H9 (cell line): ENCODE results near the gene TMCO4. TPM values are rescaled to one million over a fixed set of nuclear protein-coding genes. Genes with fewer than 3 reads are reported as not detected.

ENCODE experiments used
- DNase-seq: peaks from one replicate; pipeline ENCODE4 v3.0.0-alpha.2; 2017
- H2AFZ ChIP-seq: one replicate; pipeline ENCODE4 v1.6.1; 2013; ENCODE audit warnings: mild to moderate bottlenecking, low read length, control low read depth, moderate library complexity
- H2AK5ac ChIP-seq: 2 replicates; pipeline ENCODE4 v1.6.1; 2013; ENCODE audit warnings: low read length, control low read depth, mixed read lengths; ENCODE audit not compliant: insufficient read length
- H2BK120ac ChIP-seq: one replicate; pipeline ENCODE4 v1.6.1; 2013; ENCODE audit warnings: low read depth, mild to moderate bottlenecking, low read length, control low read depth, inconsistent platforms; ENCODE audit not compliant: poor library complexity, severe bottlenecking
- H2BK12ac ChIP-seq: 2 replicates; pipeline ENCODE4 v1.6.1; 2013; ENCODE audit warnings: low read length, control low read depth, mixed read lengths, low read depth; ENCODE audit not compliant: insufficient read length
- H2BK15ac ChIP-seq: 2 replicates; pipeline ENCODE4 v1.6.1; 2013; ENCODE audit warnings: low read depth, low read length, control low read depth
- H2BK20ac ChIP-seq: one replicate; pipeline ENCODE4 v1.6.1; 2013; ENCODE audit warnings: low read depth, mild to moderate bottlenecking, low read length, control low read depth, inconsistent platforms; ENCODE audit not compliant: poor library complexity, severe bottlenecking
- H2BK5ac ChIP-seq: 2 replicates; pipeline ENCODE4 v1.6.1; 2013; ENCODE audit warnings: low read length, control low read depth, mixed read lengths; ENCODE audit not compliant: insufficient read length
- H3K14ac ChIP-seq: 2 replicates; pipeline ENCODE4 v1.6.1; 2013; ENCODE audit warnings: low read length, control low read depth; ENCODE audit not compliant: insufficient read depth
- H3K18ac ChIP-seq: 2 replicates; pipeline ENCODE4 v1.6.1; 2013; ENCODE audit warnings: low read depth, mild to moderate bottlenecking, mixed read lengths, low read length, control low read depth; ENCODE audit not compliant: insufficient read length
- H3K23ac ChIP-seq: 2 replicates; pipeline ENCODE4 v1.6.1; 2013; ENCODE audit warnings: low read length, control low read depth, mixed read lengths, low read depth; ENCODE audit not compliant: insufficient read length
- H3K23me2 ChIP-seq: 2 replicates; pipeline ENCODE4 v1.6.1; 2013; ENCODE audit warnings: low read depth, mild to moderate bottlenecking, mixed read lengths, low read length, control low read depth; ENCODE audit not compliant: insufficient read length, poor library complexity, severe bottlenecking
- H3K27ac ChIP-seq: 2 replicates; pipeline ENCODE4 v1.5.1; 2013; ENCODE audit warnings: low read length, control low read depth, mixed read lengths, low read depth; ENCODE audit not compliant: insufficient read length
- H3K27me3 ChIP-seq: 2 replicates; pipeline ENCODE4 v1.6.1; 2013; ENCODE audit warnings: low read length, control low read depth, inconsistent platforms; ENCODE audit not compliant: insufficient read depth
- H3K4ac ChIP-seq: 2 replicates; pipeline ENCODE4 v1.6.1; 2013; ENCODE audit warnings: low read depth, mild to moderate bottlenecking, control low read depth, inconsistent platforms, low read length, moderate library complexity
- H3K4me1 ChIP-seq: 2 replicates; pipeline ENCODE4 v1.6.1; 2013; ENCODE audit warnings: low read length, control low read depth, inconsistent platforms; ENCODE audit not compliant: insufficient read depth
- H3K4me2 ChIP-seq: 2 replicates; pipeline ENCODE4 v1.6.1; 2013; ENCODE audit warnings: low read length, control low read depth, mixed read lengths; ENCODE audit not compliant: insufficient read length, insufficient read depth
- H3K56ac ChIP-seq: 2 replicates; pipeline ENCODE4 v1.6.1; 2013; ENCODE audit warnings: low read depth, mild to moderate bottlenecking, mixed read lengths, low read length, control low read depth; ENCODE audit not compliant: insufficient read length
- H3K79me1 ChIP-seq: 2 replicates; pipeline ENCODE4 v1.6.1; 2013; ENCODE audit warnings: low read depth, mild to moderate bottlenecking, moderate library complexity, low read length, control low read depth, inconsistent platforms; ENCODE audit not compliant: insufficient read depth, poor library complexity, severe bottlenecking
- H3K79me2 ChIP-seq: 2 replicates; pipeline ENCODE4 v1.6.1; 2013; ENCODE audit warnings: low read length, control low read depth, inconsistent platforms; ENCODE audit not compliant: insufficient read depth
- H3K9ac ChIP-seq: 2 replicates; pipeline ENCODE4 v1.6.1; 2013; ENCODE audit warnings: low read length, control low read depth, mixed read lengths; ENCODE audit not compliant: insufficient read length; ENCODE audit errors: extremely low read depth
- H3K9me3 ChIP-seq: one replicate; pipeline ENCODE4 v1.6.1; 2013; ENCODE audit warnings: low read depth, low read length, inconsistent platforms; ENCODE audit not compliant: control insufficient read depth
- H3T11ph ChIP-seq: one replicate; pipeline ENCODE4 v1.6.1; 2013; ENCODE audit warnings: mild to moderate bottlenecking, low read length, control low read depth, inconsistent platforms
- H4K20me1 ChIP-seq: one replicate; pipeline ENCODE4 v1.6.1; 2013; ENCODE audit not compliant: control insufficient read depth, insufficient read length, insufficient read depth
- H4K5ac ChIP-seq: 2 replicates; pipeline ENCODE4 v1.6.1; 2013; ENCODE audit warnings: low read depth, mild to moderate bottlenecking, mixed read lengths, low read length, control low read depth; ENCODE audit not compliant: insufficient read length
- H4K8ac ChIP-seq: replicated peaks from 2 replicates; pipeline ENCODE4 v1.6.1; 2013; ENCODE audit warnings: low read length, control low read depth, mixed read lengths, low read depth; ENCODE audit not compliant: insufficient read length
- H4K91ac ChIP-seq: 2 replicates; pipeline ENCODE4 v1.6.1; 2013; ENCODE audit warnings: low read depth, mild to moderate bottlenecking, moderate library complexity, mixed read lengths, low read length, control low read depth; ENCODE audit not compliant: insufficient read length
- H3K27ac Mint-ChIP-seq, 3 experiments: 2 replicates in 2 of 3; 3 replicates in 1 of 3; pipeline ENCODE4 v1.8.0; 2020 to 2021; ENCODE audit warnings: mixed read lengths in 3 of 3, mild to moderate bottlenecking in 1 of 3, moderate library complexity in 1 of 3
- H3K27me3 Mint-ChIP-seq: 2 replicates; pipeline ENCODE4 v1.8.0; 2021; ENCODE audit warnings: low read depth, mild to moderate bottlenecking, moderate library complexity, mixed read lengths
- H3K36me3 Mint-ChIP-seq, 3 experiments: 2 replicates in 2 of 3; 3 replicates in 1 of 3; pipeline ENCODE4 v1.8.0; 2020 to 2021; ENCODE audit warnings: low read depth in 3 of 3, mixed read lengths in 3 of 3; ENCODE audit not compliant: insufficient read depth in 1 of 3
- H3K4me1 Mint-ChIP-seq, 2 experiments: 2 replicates each; pipeline ENCODE4 v1.8.0; 2020; ENCODE audit warnings: mixed read lengths in 2 of 2
- H3K4me3 Mint-ChIP-seq, 2 experiments: 2 replicates in 1 of 2; 3 replicates in 1 of 2; pipeline ENCODE4 v1.8.0; 2020 to 2021; ENCODE audit warnings: mild to moderate bottlenecking in 2 of 2, mixed read lengths in 2 of 2, moderate library complexity in 1 of 2
- H3K9me3 Mint-ChIP-seq, 2 experiments: 2 replicates in 1 of 2; 3 replicates in 1 of 2; pipeline ENCODE4 v1.8.0; 2020; ENCODE audit warnings: mild to moderate bottlenecking in 2 of 2, mixed read lengths in 2 of 2, moderate library complexity in 1 of 2
- WGBS: extraction: QIAGEN DNeasy Blood & Tissue Kit; methylation state at CpG from one replicate; pipeline ENCODE4 v1.1.7; 2013; ENCODE audit warnings: missing lambda C conversion rate, low lambda C conversion rate, mixed read lengths; ENCODE audit not compliant: insufficient read length; ENCODE audit errors: extremely low coverage; 5-methylcytosine and 5-hydroxymethylcytosine counted together
- total RNA-seq: library from RNA; stranded (reverse); gene quantifications from 2 replicates; pipeline ENCODE4 v1.2.1, GENCODE V29; 2021
- TF ChIP-seq, protein P1 (sequence below): fragments of 200-600 bp; sonication (generic); conservative IDR thresholded peaks from 3 replicates; pipeline ENCODE4 v1.8.0; 2021; ENCODE audit warnings: antibody characterized with exemption, mild to moderate bottlenecking

Gene TMCO4
- total RNA-seq, 1 experiment from 2014 or later = 4.0 TPM

DNA sequence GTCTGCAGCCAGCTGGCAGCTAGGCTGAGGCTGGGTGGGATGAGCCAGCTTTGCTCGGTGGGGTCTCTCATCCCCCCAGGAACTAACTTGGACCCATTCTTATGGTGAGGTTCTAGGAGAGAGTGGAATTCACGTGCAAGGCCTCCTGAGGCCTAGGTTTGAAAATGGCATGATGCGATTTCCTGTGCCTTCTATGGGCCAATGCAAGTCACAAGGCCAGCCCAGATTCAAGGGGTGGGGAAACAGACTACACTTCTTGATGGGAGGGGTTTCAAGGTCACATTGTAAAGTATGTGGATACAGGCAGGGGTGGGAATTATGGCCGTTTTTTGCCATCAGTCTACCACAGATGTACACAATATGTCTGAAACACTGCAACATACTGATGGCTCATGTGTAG lies 86.8 kb downstream of the TMCO4 start:
- Histone ChIP-seq H3T11ph (no peak overlapping the region), H2BK120ac (no peak overlapping the region), H4K5ac (no peak overlapping the region), H3K9ac (no peak overlapping the region), H2AK5ac (no peak overlapping the region), H3K4me1 (no peaks in the 10 kb centered on the region), H2BK20ac (no peak overlapping the region), H3K23me2 (no peaks in the 10 kb centered on the region), H3K27ac (no peak overlapping the region), H4K20me1 (no peaks in the 10 kb centered on the region), H3K79me1 (no peaks in the 10 kb centered on the region), H3K23ac (no peak overlapping the region), H3K27me3 (no peaks in the 10 kb centered on the region), H4K91ac (no peak overlapping the region), H3K14ac (no peak overlapping the region), H3K56ac (no peak overlapping the region), H2BK12ac (no peak overlapping the region), H2BK15ac (no peak overlapping the region), H4K8ac (no peak overlapping the region), H3K9me3 (no peaks in the 10 kb centered on the region), H2AFZ (no peak overlapping the region), H3K79me2 (no peaks in the 10 kb centered on the region), H3K4ac (no peak overlapping the region), H2BK5ac (no peak overlapping the region), H3K18ac (no peak overlapping the region), H3K4me2 (no peak overlapping the region)
- Mint-ChIP-seq H3K4me3 (no peak overlapping the region), H3K27me3 (no peaks in the 10 kb centered on the region), H3K36me3 (no peaks in the 10 kb centered on the region), H3K4me1 (peaks cover 10 to 23% of the 10 kb centered on the region in 2 experiments), H3K9me3 (no peaks in the 10 kb centered on the region; a peak in 1 of 5 replicates), H3K27ac (peak overlapping the region in 1 of 3 experiments; percentile 71; a peak in 1 of 7 replicates)
- no CpG with 5 or more reads among the region's 4 CpGs for WGBS
- TF ChIP-seq, protein P1, sequence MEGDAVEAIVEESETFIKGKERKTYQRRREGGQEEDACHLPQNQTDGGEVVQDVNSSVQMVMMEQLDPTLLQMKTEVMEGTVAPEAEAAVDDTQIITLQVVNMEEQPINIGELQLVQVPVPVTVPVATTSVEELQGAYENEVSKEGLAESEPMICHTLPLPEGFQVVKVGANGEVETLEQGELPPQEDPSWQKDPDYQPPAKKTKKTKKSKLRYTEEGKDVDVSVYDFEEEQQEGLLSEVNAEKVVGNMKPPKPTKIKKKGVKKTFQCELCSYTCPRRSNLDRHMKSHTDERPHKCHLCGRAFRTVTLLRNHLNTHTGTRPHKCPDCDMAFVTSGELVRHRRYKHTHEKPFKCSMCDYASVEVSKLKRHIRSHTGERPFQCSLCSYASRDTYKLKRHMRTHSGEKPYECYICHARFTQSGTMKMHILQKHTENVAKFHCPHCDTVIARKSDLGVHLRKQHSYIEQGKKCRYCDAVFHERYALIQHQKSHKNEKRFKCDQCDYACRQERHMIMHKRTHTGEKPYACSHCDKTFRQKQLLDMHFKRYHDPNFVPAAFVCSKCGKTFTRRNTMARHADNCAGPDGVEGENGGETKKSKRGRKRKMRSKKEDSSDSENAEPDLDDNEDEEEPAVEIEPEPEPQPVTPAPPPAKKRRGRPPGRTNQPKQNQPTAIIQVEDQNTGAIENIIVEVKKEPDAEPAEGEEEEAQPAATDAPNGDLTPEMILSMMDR = no peak
- no peak for DNase-seq
